GM19025 (cell line): ENCODE data around the gene PANX1.
"Not testable (repeated sequence)": the region's sequence is repeated elsewhere in the genome, so short reads cannot be mapped to it uniquely, and the experiment has no call there.

Source experiments
- ATAC-seq: cut with Tn5 transposase; IDR thresholded peaks from one replicate; pipeline ENCODE4 v1.9.1; 2021; ENCODE audit warnings: mild to moderate bottlenecking, low read depth, moderate library complexity; ENCODE audit not compliant: unreplicated experiment

PANX1 gene

GRCh38 chr11:94128746-94129511 is at the start of gene PANX1:
Gene PANX1, plus strand, starts transcription at chr11:94128841. Its CDS starts 472 bp downstream, at chr11:94129313.
- ATAC-seq, result peak; percentile 86

- no peak for ATAC-seq
These were observed 44.5 kb upstream of the PANX1 start for GRCh38 chr11:94084164-94084563.

GRCh38 chr11:94088906-94089305 is 39.7 kb upstream of the PANX1 start:
- no peak for ATAC-seq

- no peak for ATAC-seq
These were observed 39.3 kb upstream of the PANX1 start for GRCh38 chr11:94089341-94089740.

GRCh38 chr11:94090401-94090800 is 38.2 kb upstream of the PANX1 start:
- ATAC-seq, result no peak

- no peak for ATAC-seq
These were observed 37.5 kb upstream of the PANX1 start for GRCh38 chr11:94091091-94091490.

- no peak for ATAC-seq
These were observed 28.4 kb upstream of the PANX1 start for GRCh38 chr11:94100253-94100652.

- no peak for ATAC-seq
These were observed 25.2 kb upstream of the PANX1 start for GRCh38 chr11:94103471-94103870.

- no peak for ATAC-seq
These were observed 23.9 kb upstream of the PANX1 start for GRCh38 chr11:94104734-94105133.

GRCh38 chr11:94106716-94107115 is 21.9 kb upstream of the PANX1 start:
- no peak for ATAC-seq

- no peak for ATAC-seq
These were observed 21.3 kb upstream of the PANX1 start for GRCh38 chr11:94107363-94107762.

- ATAC-seq, result no peak
These were observed 17.4 kb upstream of the PANX1 start for GRCh38 chr11:94111241-94111640.

- ATAC-seq, result no peak
These were observed 17.0 kb upstream of the PANX1 start for GRCh38 chr11:94111660-94112059.

GRCh38 chr11:94112206-94112953 is 16.3 kb upstream of the PANX1 start:
- ATAC-seq, result no peak

GRCh38 chr11:94117197-94117574 is 11.5 kb upstream of the PANX1 start:
- no peak for ATAC-seq

- no peak for ATAC-seq
These were observed 10.8 kb upstream of the PANX1 start for GRCh38 chr11:94117871-94118270.

- not testable (repeated sequence) for ATAC-seq
These were observed 9.0 kb upstream of the PANX1 start for GRCh38 chr11:94119676-94120075.

GRCh38 chr11:94120516-94120915 is 8.1 kb upstream of the PANX1 start:
- not testable (repeated sequence) for ATAC-seq

GRCh38 chr11:94120946-94121345 is 7.7 kb upstream of the PANX1 start:
- ATAC-seq, result no peak

- no peak for ATAC-seq
These were observed 3.1 kb upstream of the PANX1 start for GRCh38 chr11:94125407-94126115.

GRCh38 chr11:94127638-94128037 is 1.0 kb upstream of the PANX1 start:
- no peak for ATAC-seq
